GM19324 (cell line): ENCODE measurements around the gene SHB.

Experiments used
- ATAC-seq: cut with Tn5 transposase; IDR thresholded peaks from one replicate; pipeline ENCODE4 v1.9.1; 2021; ENCODE audit warnings: mild to moderate bottlenecking, moderate library complexity; ENCODE audit not compliant: unreplicated experiment, low FRiP score

SHB gene

DNA sequence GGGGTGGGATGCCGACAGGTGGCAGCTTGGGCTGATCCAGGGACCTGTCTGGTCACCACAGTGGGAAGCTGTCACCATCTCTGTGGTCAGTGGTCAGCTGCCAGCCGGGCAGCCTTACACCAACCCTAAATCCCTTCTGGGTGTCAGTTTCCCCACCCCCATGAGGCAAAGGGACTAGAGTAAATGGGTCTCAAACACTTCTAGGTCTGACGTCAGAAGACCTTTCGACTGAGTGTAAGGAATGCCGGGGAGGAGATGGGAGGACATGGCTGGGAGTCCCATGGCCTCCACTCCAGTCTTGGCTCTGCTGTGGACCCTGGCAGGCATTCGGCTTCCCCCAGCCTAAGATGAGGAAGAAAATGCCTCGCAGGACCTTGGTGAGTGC is 124.8 kb downstream of the SHB start:
- no peak for ATAC-seq

DNA sequence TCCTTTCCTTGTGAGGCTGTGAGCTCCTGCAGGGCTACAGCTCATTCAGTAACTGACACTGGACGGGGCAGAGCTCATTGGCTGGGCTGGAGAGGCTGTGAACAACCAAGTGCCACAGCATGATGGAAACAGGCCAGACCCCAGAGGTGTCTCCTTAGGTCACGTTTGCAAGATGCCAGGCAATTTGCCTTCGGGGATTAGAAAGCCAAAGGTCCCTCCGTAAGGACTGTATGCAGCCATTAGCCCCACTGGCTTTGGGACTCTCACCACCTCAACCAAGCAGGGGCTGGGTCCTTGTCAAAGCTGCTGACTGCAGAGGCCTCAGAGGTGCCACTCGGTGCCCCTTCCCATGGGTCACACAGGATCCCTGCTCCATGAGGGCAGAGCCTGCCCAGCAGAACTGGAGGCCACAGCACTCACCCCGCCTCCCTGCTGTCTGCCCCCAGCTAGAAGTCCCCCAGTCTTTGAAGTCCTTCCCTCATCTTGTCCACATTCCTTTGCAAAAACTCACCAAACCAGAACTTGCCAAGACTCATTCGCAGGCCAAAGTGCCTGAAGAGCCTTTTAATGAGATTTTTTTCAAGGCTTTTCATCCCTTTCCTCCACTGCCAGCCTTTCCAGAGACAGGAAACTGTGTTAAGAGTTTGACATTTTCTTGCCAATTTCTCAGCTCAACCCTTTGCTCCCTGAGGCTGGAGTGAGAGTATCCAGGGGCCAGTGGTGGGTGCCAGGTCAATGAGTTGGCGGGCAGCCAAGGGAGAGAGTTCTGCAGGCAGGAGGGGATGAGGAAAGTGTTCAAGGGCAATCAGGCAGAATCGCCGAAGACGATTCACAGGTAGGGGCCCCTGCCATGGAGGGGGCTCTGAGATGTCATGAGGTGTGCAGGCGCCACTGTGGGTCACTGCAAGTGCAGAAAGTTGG is 125.4 kb downstream of the SHB start:
- ATAC-seq, result no peak

DNA sequence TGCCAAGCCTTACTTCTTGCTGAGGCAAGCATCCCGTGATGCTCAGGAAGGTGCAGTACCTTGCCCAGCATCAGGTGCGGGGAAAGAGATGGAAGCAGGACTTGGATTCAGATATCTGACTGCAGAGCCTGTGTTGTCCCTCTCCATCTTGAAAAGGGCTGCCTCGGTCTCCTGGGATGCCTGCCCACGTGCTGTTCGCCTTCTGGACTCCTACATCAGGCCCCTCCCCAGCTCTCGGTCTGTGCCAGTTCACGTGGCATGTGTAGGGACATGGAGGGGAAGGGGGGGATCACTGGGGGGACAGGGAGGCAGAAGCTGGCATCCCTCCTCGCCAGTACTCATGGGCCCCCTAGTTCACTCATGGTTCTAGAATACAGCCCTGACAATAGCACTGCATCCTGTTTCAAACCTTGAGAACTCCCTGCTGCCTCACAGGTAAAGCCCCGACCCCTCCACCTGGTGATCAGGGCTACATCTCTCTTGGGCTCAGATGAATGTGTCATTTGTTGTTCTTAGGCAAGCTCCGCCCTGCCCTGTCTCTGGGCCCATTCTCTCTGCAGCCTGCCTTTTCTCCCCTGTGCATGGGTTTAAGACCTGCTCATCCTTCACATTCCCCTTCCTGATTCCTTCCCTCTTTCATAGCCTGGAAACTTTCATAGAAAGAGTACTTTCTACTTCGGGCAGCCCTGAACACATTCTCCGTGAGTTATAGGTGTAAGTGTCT is 126.2 kb downstream of the SHB start:
- no peak for ATAC-seq

DNA sequence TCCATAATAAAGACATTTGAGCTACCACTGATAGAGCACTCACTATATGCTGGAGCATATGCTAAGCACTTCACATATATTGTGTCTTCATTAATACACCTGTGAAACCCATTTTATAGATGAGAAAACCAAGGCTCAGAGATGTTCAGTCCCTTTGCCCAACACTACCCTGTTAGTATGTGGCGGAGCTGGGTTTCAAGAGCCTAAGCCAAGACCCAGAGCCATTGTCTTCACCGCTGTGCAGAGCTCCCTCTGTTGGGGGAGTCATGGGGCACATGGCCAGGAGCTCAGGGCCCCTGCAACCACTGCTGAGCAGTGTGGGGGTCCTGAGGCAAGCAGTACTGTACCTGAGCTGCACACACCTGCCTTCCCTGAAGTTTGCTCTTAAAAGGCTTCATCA is 127.8 kb downstream of the SHB start:
- ATAC-seq, result no peak

DNA sequence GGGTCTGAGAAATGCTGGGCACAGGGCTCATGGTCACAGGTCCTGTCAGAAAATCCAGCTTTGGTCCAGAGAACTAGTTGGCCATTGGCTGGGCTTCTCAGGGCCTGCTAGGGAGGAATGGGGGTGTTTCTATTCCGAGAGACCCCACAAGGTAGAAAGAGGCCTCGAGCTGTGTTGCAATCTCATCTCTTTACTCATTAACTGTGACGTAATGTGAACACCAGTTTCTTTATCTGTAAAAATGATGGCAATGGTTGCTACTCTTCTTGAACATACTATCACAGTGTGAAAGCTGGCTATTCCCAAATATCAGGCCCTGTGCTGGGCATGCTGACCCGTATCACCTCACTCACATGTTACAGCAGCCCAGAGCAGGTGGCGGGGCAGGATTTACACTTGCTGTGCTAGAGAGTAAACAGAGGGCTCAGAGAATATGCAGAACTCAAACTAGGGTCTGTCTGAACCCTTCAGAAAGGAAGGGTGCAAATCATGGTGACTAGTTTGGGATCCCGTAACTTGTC is 129.4 kb downstream of the SHB start:
- no peak for ATAC-seq

GRCh38 chr9:37938121-37938891 is 130.7 kb downstream of the SHB start:
- no peak for ATAC-seq

- no peak for ATAC-seq
These were observed 131.7 kb downstream of the SHB start for GRCh38 chr9:37937366-37937765.

DNA sequence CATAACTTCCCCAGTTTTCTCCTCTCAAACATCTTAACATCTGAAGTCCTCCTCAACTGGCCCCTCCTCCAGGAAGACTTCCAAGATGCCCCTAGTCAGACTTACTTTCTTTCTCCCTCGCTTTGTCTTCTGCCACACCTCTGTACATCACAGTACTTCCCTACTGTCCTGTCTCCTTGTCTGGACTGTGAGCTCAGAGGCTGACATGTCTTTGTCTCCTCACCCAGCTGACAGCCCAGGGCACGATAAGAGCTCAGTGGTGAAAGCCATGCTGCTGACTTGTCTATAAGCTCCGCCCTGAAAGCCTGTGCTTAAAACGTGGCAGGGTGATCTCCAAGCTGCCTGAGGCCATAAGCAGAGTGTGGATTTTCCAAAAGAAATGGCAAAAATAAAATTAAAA is 132.1 kb downstream of the SHB start:
- ATAC-seq, result no peak

- ATAC-seq, result no peak
These were observed 132.7 kb downstream of the SHB start for GRCh38 chr9:37936376-37936775.

GRCh38 chr9:37935096-37935495 is 133.9 kb downstream of the SHB start:
- no peak for ATAC-seq

- no peak for ATAC-seq
These were observed 137.4 kb downstream of the SHB start for GRCh38 chr9:37931592-37931991.

GRCh38 chr9:37929441-37929895 is 139.6 kb downstream of the SHB start:
- no peak for ATAC-seq

DNA sequence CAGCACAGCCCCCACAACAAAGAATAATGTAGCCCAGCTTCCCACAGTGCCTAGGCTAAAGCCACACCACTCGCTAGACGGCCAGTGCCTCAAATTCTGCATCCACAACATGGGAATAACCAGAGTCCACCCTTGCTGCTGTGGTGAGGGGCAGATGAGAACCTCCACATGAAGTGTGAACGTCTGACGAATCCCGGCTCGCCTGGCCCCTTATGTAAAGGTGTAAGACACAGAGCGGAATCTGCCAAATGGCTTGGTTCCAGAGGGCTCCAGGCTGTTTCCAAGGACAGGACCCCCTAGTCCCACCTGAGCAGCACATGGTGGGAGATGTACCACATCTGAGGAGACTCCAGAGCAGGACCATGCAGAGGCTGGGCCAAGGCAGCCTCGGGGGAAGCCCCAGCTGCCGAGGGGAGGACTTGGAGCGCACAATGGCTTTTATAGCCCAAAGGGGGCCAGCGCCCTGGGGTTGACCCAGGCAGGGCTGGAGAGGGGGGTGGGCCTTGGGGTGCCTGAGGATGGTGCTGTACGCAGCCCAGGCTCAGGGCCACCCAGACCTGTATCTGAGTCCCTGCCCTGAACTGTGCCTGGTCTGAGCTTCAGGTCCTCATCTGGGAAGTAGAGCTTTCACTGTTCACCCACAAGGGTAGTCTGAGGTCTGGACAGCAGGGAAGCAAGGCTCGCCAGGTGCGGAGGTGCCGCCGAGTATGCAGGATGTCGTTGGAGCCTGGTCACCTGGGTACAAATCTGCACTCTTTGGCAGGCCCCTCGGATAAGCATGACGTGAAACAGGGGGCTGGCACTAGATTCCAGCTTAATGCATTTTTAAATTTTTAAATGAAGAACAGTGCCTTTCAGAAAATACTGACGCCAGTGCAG is 140.2 kb downstream of the SHB start:
- no peak for ATAC-seq

GRCh38 chr9:37927601-37928551 is 141.2 kb downstream of the SHB start:
- no peak for ATAC-seq

- ATAC-seq, result no peak
These were observed 141.9 kb downstream of the SHB start for GRCh38 chr9:37927132-37927531.

- no peak for ATAC-seq
These were observed 142.3 kb downstream of the SHB start for GRCh38 chr9:37926737-37927118.

DNA sequence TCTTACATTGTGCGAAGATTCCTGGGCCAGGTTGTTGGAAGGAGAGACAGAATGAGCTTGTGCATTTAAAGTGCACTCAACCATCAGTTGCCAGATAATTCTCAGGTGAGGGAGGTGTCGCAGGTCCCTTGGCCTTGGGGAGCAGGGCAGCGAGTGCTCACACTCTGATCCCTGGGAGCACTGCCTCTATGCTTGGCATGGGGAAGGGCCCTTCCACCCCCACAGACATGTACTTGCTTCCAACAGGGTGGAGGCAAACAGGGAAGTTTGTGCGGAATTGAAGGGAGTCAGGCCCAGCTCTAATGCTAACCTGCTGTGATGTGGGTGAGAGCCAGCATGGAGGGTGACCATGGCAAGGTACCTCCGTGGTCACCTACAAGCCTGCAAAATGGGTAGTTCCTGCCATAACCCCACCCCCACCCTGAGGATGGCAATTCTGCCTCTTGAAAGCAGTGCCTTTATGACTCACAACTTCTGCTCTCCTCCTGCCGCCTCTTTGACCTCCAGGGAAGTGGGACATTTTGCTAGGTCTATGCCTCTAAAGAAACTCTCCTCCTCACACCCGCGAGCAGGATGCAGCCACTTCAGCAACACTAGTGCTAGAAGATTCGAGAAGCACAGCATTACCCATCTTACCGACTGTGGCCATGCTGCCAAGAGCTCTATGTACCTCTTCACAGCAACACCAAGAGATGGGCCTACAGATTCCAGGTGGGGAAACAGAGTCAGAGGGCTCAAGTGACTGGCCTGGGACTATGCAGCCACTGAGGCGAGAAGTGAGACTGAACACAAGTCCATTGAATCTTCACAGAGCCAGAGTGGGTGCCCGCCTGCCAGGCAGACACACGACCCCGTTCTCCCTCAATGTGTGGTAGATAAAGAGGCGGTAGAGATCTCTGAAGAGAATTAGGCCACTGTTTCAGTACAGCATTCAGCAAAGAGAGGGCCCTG is 143.0 kb downstream of the SHB start:
- ATAC-seq, result no peak

- no peak for ATAC-seq
These were observed 144.0 kb downstream of the SHB start for GRCh38 chr9:37925006-37925405.
